NCI-H82 treated with DMSO at 0.1 percent for 48 hours (cell line): ENCODE results near the gene PIK3IP1.

Source experiments
- DNase-seq: peaks from one replicate; lab custom pipeline; 2025; ENCODE audit not compliant: unreplicated experiment; lab: John Stamatoyannopoulos, UW

Gene PIK3IP1

DNA sequence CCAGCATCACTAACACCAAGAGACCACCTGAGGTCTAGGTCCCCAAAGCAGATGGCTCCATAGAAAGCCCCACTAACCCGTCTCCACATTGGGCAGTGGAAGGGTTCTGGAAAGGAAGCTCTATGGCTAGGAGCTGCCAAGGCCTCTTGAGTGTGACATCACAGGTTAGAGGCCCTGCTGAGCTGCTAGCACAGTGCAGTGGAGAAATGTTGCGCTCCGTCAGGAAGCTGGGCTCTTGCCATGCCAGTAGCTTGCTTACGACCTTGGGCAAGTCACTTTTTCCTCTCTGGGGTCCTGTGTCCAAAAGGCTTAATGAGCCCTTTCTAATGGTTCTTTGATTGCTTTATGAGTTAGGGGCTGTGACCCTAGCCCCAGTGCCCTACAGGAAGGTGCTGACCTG lies 10.6 kb downstream of the PIK3IP1 start:
- no peak for DNase-seq

DNA sequence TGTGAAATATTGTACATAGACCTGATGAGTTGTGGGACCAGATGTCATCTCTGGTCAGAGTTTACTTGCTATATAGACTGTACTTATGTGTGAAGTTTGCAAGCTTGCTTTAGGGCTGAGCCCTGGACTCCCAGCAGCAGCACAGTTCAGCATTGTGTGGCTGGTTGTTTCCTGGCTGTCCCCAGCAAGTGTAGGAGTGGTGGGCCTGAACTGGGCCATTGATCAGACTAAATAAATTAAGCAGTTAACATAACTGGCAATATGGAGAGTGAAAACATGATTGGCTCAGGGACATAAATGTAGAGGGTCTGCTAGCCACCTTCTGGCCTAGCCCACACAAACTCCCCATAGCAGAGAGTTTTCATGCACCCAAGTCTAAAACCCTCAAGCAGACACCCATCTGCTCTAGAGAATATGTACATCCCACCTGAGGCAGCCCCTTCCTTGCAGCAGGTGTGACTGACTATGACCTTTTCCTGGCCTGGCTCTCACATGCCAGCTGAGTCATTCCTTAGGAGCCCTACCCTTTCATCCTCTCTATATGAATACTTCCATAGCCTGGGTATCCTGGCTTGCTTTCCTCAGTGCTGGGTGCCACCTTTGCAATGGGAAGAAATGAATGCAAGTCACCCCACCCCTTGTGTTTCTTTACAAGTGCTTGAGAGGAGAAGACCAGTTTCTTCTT lies 12.3 kb downstream of the PIK3IP1 start:
- no peak for DNase-seq

DNA sequence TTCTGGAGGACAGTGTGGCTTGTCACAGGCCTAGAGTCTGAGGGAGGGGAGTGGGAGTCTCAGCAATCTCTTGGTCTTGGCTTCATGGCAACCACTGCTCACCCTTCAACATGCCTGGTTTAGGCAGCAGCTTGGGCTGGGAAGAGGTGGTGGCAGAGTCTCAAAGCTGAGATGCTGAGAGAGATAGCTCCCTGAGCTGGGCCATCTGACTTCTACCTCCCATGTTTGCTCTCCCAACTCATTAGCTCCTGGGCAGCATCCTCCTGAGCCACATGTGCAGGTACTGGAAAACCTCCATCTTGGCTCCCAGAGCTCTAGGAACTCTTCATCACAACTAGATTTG lies 13.0 kb downstream of the PIK3IP1 start:
- no peak for DNase-seq

DNA sequence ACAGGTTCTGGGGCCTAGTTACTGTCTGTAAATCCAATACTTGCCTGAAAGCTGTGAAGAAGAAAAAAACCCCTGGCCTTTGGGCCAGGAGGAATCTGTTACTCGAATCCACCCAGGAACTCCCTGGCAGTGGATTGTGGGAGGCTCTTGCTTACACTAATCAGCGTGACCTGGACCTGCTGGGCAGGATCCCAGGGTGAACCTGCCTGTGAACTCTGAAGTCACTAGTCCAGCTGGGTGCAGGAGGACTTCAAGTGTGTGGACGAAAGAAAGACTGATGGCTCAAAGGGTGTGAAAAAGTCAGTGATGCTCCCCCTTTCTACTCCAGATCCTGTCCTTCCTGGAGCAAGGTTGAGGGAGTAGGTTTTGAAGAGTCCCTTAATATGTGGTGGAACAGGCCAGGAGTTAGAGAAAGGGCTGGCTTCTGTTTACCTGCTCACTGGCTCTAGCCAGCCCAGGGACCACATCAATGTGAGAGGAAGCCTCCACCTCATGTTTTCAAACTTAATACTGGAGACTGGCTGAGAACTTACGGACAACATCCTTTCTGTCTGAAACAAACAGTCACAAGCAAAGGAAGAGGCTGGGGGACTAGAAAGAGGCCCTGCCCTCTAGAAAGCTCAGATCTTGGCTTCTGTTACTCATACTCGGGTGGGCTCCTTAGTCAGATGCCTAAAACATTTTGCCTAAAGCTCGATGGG lies 13.5 kb downstream of the PIK3IP1 start:
- no peak for DNase-seq

DNA sequence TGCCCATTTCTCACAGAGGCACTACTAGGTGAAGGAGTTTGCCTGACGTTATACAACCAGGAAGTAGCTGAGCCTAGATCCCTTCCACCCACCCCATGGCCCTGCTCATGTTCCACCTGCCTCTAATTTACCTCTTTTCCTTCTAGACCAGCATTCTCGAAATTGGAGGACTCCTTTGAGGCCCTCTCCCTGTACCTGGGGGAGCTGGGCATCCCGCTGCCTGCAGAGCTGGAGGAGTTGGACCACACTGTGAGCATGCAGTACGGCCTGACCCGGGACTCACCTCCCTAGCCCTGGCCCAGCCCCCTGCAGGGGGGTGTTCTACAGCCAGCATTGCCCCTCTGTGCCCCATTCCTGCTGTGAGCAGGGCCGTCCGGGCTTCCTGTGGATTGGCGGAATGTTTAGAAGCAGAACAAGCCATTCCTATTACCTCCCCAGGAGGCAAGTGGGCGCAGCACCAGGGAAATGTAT lies 14.1 kb downstream of the PIK3IP1 start:
- DNase-seq: no peak

DNA sequence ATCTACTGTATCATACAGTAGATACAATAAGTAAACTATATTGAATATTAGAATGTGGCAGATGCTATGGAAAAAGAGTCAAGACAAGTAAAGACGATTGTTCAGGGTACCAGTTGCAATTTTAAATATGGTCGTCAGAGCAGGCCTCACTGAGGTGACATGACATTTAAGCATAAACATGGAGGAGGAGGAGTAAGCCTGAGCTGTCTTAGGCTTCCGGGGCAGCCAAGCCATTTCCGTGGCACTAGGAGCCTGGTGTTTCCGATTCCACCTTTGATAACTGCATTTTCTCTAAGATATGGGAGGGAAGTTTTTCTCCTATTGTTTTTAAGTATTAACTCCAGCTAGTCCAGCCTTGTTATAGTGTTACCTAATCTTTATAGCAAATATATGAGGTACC lies 14.5 kb downstream of the PIK3IP1 start:
- DNase-seq: no peak

DNA sequence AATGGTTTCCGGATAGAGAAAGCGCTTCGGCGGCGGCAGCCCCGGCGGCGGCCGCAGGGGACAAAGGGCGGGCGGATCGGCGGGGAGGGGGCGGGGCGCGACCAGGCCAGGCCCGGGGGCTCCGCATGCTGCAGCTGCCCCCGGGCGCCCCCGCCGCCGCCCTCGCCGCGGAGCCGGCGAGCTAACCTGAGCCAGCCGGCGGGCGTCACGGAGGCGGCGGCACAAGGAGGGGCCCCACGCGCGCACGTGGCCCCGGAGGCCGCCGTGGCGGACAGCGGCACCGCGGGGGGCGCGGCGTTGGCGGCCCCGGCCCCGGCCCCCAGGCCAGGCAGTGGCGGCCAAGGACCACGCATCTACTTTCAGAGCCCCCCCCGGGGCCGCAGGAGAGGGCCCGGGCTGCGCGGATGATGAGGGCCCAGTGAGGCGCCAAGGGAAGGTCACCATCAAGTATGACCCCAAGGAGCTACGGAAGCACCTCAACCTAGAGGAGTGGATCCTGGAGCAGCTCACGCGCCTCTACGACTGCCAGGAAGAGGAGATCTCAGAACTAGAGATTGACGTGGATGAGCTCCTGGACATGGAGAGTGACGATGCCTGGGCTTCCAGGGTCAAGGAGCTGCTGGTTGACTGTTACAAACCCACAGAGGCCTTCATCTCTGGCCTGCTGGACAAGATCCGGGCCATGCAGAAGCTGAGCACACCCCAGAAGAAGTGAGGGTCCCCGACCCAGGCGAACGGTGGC lies 15.7 kb downstream of the PIK3IP1 start:
- no peak for DNase-seq

DNA sequence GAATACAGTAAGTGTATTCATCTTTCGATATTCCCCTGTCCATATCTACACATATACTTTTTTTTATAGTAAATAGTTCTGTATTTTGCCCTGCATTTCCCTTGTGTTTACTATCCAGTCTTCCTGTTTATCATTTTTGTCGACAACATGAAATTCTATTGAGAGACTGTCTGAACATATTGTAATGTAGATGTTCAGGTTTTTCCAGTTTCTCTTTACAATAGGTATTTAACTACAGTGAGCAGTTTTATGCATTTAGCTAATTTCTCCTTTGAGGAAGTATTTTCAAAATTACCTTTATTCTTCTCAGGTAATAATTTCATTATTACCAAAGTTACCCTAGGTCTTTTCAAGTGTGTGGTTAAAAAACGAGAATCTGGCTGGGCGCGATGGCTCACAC lies 16.7 kb downstream of the PIK3IP1 start:
- DNase-seq: no peak

DNA sequence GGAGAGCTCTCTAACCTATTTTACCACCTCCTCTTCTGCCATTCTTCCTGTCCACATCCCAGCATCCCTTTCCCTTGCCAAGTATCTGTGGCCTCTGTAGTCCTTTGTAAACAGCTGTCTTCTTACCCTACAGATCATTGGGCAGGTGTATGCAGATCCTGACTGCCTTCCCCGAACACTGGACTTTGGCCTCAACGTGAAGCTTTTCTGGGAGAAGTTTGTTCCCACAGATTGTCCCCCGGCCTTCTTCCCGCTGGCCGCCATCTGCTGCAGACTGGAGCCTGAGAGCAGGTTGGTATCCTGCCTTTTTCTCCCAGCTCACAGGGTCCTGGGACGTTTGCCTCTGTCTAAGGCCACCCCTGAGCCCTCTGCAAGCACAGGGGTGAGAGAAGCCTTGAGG lies 17.3 kb downstream of the PIK3IP1 start:
- DNase-seq: no peak

DNA sequence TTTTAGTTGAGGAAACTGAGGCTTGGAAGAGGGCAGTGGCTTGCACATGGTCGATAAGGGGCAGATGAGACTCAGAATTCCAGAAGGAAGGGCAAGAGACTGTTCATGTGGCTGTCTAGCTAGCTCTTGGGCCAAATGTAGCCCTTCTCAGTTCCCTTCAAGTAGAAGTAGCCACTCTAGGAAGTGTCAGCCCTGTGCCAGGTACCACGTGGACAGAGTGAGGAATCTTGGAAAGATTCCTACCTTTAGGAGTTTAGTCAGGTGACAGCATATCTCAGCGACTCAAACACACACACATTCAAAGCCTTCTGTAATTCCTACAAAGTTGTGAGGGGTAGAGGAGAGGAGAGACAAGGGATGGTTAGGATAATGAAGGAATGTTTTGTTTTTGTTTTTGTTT lies 18.3 kb downstream of the PIK3IP1 start:
- no peak for DNase-seq

DNA sequence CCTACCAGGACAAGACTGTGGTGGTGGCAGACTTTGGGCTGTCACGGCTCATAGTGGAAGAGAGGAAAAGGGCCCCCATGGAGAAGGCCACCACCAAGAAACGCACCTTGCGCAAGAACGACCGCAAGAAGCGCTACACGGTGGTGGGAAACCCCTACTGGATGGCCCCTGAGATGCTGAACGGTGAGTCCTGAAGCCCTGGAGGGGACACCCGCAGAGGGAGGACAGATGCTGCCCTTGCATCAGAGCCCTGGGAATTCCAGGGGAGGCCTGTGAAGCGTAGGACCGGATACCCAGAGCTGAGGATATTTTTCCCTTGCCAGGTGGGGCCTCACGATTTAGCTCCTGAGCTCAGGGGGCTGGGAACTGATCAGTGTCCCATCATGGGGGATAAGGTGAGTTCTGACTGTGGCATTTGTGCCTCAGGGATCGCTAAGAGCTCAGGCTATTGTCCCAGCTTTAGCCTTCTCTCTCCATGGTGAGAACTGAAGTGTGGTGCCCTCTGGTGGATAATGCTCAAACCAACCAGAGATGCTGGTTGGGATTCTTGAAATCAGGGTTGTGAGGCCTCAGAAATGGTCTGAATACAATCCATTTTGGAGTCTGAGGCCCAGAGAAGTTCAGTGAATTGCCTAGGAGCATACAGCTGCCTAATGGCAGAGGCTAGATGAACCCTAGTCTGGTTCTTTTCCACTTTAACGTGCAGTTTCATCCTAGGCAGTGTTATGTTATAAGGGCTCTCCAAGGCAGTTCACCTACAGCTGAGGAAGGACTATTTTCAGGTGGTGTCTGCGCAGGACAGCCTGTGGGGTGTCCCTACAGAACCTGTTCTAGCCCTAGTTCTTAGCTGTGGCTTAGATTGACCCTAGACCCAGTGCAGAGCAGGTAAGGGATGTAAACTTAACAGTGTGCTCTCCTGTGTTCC lies 19.5 kb downstream of the PIK3IP1 start:
- peak; percentile 1 for DNase-seq

DNA sequence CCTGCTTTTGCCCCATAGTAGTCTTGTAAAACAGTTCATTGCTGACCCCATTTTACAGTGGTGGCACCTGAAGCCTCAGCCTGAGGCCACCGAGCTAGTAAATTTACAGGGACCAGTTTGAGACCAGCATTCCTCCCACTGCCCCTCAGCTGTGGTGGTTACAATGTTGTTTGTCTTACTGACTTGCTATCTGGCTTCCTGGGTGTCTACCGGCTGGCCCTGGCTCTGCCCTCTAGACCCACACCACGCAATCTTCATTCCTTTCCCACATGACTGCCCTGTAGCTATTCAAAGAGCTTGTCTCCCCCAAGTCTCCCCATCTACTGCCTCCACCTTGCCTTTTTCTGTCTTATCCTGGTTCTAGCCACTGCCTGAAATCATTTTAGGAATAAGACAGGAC lies 20.8 kb downstream of the PIK3IP1 start:
- DNase-seq: no peak

DNA sequence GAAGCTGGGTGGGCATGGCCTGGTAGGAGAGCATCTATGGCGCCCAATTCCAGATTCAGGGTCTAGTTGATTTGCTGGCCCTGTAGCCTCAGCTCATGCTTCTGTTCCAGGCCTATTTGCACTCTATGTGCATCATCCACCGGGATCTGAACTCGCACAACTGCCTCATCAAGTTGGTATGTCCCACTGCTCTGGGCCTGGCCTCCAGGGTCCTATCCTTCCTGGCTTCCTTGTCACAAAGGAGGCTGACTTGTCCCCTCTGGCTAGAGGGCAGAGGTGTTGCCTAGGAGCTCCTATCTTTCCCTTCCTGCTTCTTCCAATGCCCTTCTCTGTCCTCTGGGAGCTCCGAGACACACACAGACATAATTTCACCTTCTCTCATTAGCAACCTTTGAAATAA lies 21.3 kb downstream of the PIK3IP1 start:
- DNase-seq: no peak

DNA sequence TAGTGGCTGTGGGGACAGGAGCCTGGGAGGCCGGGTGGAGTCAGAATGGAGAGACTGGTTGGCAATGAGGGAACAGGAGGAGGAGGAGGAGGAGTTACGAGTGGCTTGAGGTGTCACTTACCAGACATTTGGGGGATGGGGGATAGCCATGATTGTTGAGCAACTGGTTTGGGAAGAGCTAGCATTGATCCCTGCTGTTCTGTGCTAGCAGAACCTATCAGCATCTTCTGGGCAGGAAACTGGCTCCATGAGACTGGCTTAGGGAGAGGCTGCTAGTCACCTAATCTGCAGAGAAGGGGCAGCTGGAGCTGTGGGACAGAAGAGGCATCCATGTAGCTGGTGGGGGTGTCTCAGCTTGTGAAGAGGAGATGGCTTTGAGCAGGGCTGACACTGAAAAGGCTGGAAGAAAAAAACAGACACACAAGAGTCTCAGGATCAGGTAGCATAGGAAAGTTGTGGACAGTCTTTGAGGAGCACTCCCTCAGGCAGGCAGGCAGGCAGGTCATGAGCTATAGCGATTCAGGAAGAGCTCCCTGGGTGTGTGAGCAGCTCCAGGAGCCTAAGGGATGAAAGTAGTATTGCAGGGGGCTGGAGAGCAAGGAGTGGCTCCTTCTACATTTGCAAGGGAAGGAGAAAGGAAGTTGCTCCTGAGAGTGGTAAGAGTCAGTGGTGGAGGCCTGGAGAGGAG lies 22.3 kb downstream of the PIK3IP1 start:
- DNase-seq: no peak

DNA sequence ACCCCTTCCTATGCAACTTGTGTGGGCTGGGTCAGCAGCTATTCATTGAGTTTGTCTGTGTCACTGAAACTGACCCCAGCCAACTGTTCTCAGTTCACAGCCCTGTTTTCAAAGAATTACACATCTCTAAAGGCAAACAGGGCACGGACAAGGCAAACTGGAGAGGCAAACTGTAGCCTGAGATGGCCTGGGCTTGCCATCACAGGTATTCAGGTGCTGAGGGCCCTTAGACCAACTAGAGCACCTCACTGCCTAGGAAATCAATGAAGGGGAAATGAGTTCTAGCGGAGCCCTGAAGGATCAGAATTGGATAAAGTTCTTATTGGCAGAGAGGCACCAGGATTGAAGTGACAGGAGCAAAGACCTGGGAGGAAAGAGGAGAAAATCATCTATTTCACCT lies 24.0 kb downstream of the PIK3IP1 start:
- DNase-seq: no peak

DNA sequence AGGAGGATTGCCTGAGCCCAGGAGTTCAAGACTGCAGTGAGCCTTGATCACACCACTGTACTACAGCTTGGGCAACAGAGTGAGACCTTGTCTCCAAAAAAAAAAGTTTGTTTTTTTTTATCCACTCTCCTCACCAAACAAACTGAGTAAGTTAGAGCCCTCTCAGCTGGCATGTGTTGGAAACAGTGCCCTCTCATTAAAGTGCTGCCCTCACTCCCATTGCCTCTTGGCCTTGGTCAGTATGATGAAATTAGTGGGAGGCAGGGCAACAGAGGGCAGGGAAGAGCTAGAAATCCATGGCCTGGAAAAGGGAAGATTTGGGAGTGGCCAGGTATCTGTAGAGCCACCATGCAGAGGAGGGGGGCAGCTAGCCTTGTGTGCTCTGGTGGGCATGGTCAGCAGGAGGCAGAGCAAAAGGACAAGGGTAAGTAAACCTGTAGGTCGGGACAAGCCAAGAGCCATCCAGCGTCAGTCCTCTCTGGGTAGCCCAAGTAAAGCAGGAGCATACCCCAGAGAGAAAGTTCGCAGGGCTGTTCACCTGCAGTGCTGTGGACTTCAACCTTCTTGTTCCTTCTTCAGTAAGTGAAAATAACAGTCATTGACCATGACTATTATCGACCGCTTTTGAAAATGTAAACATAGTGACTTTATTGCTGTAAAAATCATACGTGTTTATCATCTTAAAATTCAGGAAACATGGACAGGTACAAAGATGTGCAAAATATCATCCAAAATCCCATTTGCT lies 28.2 kb downstream of the PIK3IP1 start:
- no peak for DNase-seq

DNA sequence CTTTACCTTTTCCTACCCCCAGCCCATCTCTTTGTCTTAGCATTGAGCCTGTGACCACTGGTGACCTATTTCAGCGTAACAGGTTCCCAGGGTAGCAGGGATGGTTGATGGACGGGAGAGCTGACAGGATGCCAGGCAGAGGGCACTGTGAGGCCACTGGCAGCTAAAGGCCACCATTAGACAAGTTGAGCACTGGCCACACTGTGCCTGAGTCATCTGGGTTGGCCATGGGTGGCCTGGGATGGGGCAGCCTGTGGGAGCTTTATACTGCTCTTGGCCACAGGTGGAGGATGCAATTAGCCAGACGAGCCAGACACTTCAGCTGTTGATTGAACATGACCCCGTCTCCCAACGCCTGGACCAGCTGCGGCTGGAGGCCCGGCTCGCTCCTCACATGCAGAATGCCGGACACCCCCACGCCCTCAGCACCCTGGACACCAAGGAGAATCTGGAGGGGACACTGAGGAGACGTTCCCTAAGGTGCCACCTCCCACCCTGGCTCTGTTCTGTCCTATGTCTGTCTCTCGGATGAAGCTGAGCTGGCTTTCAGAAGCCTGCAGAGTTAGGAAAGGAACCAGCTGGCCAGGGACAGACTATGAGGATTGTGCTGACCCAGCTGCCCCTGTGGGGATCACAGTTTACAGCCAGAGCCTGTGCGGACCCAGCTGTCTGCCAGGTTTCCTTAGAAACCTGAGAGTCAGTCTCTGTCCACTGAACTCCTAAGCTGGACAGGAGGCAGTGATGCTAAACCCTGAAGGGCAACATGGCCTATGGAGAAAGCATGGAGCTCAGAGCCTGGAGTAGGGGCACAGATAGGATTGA lies 29.8 kb downstream of the PIK3IP1 start:
- no peak for DNase-seq

DNA sequence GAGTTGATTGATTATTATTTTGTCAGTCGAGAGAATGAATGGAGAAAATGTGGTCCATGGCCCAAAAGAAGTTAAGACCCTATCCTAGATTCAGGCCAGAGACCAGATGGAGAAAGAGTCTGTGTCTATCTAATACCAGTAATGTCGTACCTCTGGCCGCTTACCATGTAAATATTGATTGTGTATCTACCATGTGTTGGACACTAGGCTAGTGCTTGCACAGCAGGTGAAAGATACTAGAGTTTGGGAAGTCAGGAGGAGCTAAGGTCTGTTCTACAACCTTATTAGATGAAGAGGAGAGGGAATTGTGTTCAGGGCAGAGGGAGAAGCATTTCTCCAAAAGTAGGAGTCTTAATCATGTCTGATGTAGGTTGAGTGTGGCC lies 31.8 kb downstream of the PIK3IP1 start:
- no peak for DNase-seq
